Measurements from ENCODE around the gene COL27A1.
"Not testable (repeated sequence)": the region's sequence is repeated elsewhere in the genome, so short reads cannot be mapped to it uniquely, and the experiment has no call there.

The COL27A1 gene

GRCh38 chr9:114312513-114312875 lies 157.2 kb downstream of the COL27A1 start:
- no peak for DNase-seq

GRCh38 chr9:114313186-114313585 lies 157.8 kb downstream of the COL27A1 start:
- no peak for DNase-seq

- peak; percentile 34 for DNase-seq
Measured at GRCh38 chr9:114314256-114314867, 159.0 kb downstream of the COL27A1 start.

GRCh38 chr9:114314881-114315722 lies 159.8 kb downstream of the COL27A1 start:
- DNase-seq, result no peak

- DNase-seq, result no peak
Measured at GRCh38 chr9:114315723-114316363, 160.5 kb downstream of the COL27A1 start.

- DNase-seq, result peak; percentile 81
Measured at GRCh38 chr9:114316605-114317230, 161.4 kb downstream of the COL27A1 start.

- peak; percentile 1 for DNase-seq
Measured at GRCh38 chr9:114317665-114318357, 162.5 kb downstream of the COL27A1 start.

- DNase-seq, result no peak
Measured at GRCh38 chr9:114318416-114318815, 163.1 kb downstream of the COL27A1 start.

- peak; percentile 3 for DNase-seq
Measured at GRCh38 chr9:114319147-114319546, 163.8 kb downstream of the COL27A1 start.

- not testable (repeated sequence) for DNase-seq
Measured at GRCh38 chr9:114320710-114321109, 165.4 kb downstream of the COL27A1 start.

- no peak for DNase-seq
Measured at GRCh38 chr9:114321759-114322158, 166.4 kb downstream of the COL27A1 start.

- not testable (repeated sequence) for DNase-seq
Measured at GRCh38 chr9:114322160-114322818, 167.0 kb downstream of the COL27A1 start.

GRCh38 chr9:114322831-114323531 lies 167.6 kb downstream of the COL27A1 start, which contains the start of gene ORM1:
ORM1 (plus strand) TSS chr9:114323098; CDS start chr9:114323134, 36 bp downstream.
- DNase-seq, result not testable (repeated sequence)

- not testable (repeated sequence) for DNase-seq
Measured at GRCh38 chr9:114323849-114324248, 168.5 kb downstream of the COL27A1 start.

- DNase-seq, result no peak
Measured at GRCh38 chr9:114324492-114324891, 169.2 kb downstream of the COL27A1 start.

- DNase-seq, result not testable (repeated sequence)
Measured at GRCh38 chr9:114324965-114325364, 169.6 kb downstream of the COL27A1 start.

- DNase-seq, result not testable (repeated sequence)
Measured at GRCh38 chr9:114325684-114326254, 170.4 kb downstream of the COL27A1 start.

GRCh38 chr9:114327749-114328148 lies 172.4 kb downstream of the COL27A1 start:
- no peak for DNase-seq

- DNase-seq, result not testable (repeated sequence)
Measured at GRCh38 chr9:114328357-114328820, 173.1 kb downstream of the COL27A1 start.

GRCh38 chr9:114328937-114329624 lies 173.7 kb downstream of the COL27A1 start:
- not testable (repeated sequence) for DNase-seq
